Suprapubic skin (tissue), 4 donors: ENCODE measurements around the gene STPG3.

Experiments
- CTCF ChIP-seq, 2 donors: fragments of 200-600 bp in 1 of 2; fragments of 450-650 bp in 1 of 2; sonication (generic) in 1 of 2; IDR thresholded peaks; one replicate each; pipeline ENCODE4 v1.5.1; 2016 to 2019; ENCODE audit warnings: antibody characterized with exemption in 2 of 2, mild to moderate bottlenecking in 1 of 2, moderate library complexity in 1 of 2
- EP300 ChIP-seq: sonication (generic); formaldehyde crosslinking; IDR thresholded peaks from one replicate; pipeline ENCODE4 v1.6.1; 2017; ENCODE audit warnings: antibody characterized with exemption
- POLR2AphosphoS5 ChIP-seq, 3 donors: sonication (generic); formaldehyde crosslinking; IDR thresholded peaks; one replicate each; pipeline ENCODE4 v1.6.1; 2017; ENCODE audit warnings: antibody characterized with exemption in 3 of 3

GRCh38 chr9:137237759-137238726 lies 13.0 kb upstream of the STPG3 start:
- TF ChIP-seq CTCF (IDR thresholded peaks at IDR 0.05) (no peak), POLR2AphosphoS5 (IDR thresholded peaks at IDR 0.05) (no peak), EP300 (no peak)
